Stimulated activated CD4-positive, alpha-beta T cell treated with anti-CD3 and anti-CD28 coated beads, Interleukin-1b, Interleukin-23, amount 100 ng/mL, for 24 hours (primary cell): Measurements from ENCODE around the gene TTYH3.

Experiments
- DNase-seq, 4 experiments: peaks; one replicate each; pipeline ENCODE4 v3.0.0-alpha.2; 2020; ENCODE audit warnings: low read depth in 4 of 4, low spot score in 1 of 4

Gene TTYH3

GRCh38 chr7:2614631-2615330 is 17.0 kb upstream of the TTYH3 start:
- no peak for DNase-seq

DNA sequence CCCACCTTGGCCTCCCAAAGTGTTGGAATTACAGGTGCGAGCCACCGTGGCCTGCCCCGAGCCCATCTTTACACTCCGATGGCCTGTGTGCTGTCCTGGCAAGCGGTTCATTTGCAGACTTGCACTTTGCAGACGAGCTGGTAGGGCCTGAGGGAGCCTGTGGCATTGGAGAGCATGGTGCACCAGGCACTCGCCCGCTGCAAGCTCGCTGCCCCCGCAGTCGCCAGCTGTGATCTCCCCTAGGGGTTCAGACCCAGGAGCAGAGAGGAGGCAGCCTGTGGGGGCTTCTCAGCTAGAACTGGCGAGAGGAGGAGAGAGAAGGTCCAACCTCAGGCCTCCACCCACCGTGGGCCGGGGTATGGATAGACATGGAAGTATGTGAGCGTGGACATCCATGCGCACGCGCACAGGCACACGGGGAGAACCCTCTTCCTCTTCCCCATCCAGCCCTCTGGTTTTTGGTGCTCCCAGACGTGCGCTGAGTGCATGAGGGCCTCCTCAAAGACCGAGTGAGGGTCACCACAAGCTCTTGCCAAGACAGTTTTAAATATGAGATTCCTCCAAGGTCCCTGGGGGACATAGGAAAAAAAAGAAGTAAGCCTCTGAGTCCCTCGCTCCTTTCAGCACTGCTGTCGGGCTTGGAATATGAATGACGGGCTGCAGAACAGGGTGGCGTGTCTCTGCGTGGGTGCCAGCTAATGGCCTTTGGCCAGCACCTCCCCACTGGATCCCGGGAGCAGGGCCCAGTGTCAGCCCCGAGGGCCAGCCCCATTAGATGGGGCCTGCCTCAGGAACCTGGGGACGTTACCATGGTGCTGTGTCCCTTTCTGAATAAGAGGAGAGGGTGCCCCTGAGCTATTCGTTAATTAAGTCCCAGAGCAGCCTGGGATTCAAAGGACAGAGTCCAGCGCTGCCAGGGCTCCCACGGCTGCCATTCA is 15.1 kb upstream of the TTYH3 start:
- DNase-seq, result no peak

- DNase-seq, result no peak
Observed at GRCh38 chr7:2617325-2617905, 14.4 kb upstream of the TTYH3 start.

GRCh38 chr7:2619116-2619515 is 12.7 kb upstream of the TTYH3 start:
- DNase-seq, result no peak

DNA sequence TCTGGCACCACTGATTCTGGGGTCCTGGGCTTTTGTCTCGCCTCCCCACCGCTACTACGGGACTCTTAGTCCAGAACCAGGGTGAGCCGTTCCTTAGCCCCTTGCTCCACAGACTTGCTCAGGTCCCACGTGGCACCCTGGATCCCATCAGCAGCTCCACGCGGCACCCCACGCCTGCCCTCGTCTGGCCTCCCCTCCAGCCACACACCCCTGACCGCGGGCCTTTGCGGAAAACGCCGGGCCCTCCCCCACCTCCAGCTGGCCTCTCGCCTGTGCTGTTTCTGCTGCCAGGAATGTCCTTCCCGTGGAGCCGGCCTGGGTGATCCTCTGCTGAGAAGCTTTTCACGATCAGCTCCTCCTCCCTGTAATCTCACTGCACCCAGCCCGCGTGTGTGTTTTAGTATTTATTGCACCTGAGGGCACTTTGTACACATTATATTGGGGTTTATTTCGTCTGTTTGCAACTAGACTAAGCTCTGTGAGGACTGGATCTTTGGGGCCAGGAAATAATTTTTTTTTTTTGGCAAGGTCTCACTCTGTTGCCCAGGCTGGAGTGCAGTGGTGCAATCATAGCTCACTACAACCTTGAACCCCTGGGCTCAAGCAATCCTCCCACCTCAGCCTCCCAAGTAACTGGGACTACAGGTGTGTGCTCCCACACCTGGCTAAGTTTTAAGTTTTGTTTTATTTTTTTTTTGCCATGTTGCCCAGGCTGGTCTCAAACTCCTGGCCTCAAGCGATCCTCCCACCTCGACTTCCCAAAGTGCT is 10.5 kb upstream of the TTYH3 start:
- no peak for DNase-seq

- DNase-seq, result no peak
Observed at GRCh38 chr7:2621948-2622640, 9.7 kb upstream of the TTYH3 start.

- no peak for DNase-seq
Observed at GRCh38 chr7:2622869-2623697, 8.7 kb upstream of the TTYH3 start.

- no peak for DNase-seq
Observed at GRCh38 chr7:2623698-2624014, 8.1 kb upstream of the TTYH3 start.

DNA sequence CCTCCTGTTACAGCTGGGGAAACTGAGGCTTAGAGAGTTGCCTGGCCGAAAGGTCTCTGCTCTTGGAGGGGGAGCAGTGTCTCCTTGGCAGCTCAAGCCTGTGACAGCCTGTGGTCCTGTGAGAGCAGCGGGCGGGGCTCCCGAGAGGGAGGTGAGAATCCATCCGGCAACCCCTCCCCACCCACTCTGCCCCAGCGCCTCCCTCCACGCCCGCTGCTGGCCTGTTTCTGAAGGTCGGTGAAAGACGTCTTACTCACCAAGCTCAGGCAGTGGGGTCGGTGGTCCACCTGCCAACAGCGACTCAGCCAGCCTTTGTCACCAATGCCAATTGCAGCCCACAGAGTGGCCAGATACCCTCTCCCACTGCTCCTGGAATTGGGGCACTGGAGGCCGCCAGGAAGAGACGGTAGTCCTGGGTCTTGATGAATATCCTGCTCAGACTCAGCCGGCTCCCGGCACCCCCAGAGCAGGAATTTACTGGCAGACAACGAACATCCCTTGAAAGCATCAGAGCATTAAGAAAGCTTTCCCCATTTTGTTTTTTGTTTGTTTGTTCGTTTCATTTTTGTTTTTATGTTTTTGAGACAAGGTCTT is 7.4 kb upstream of the TTYH3 start:
- DNase-seq, result no peak

- DNase-seq, result no peak
Observed at GRCh38 chr7:2626498-2627117, 5.2 kb upstream of the TTYH3 start.

GRCh38 chr7:2627258-2628129 is 4.3 kb upstream of the TTYH3 start:
- no peak for DNase-seq

DNA sequence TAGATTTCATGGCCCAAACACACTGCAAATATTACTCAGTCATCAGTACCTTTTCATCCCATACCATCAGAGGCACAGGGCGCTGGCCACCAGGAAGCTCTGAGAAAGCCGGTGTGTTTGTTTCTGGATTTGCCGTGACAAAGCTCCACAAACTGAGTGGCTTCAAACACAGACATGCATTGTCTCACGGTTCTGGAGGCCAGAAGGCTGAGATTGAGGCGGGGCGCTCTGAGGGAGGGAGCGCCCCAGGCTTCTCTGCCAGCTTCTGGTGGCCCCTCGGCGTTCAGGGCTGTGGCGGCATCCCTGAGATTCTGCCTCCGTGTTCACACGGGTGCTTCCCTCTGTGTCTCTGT is 3.7 kb upstream of the TTYH3 start:
- DNase-seq, result no peak

DNA sequence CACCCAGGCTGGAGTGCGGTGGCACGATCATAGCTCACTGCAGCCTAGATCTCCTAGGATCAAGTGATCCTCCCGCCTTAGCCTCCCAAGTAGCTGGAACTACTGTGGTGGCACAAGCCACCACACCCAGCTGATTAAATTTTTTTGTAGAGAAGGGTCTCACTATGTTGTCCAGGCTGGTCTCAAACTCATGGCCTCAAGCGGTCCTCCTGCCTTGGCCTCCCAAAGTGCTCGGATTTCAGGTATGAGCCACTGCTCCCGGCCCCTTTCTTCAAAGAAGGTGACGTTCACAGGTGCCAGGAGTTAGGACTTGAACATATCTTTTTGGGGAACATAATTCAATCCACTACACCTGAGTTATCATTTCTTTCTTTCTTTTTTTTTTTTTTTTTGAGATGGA is 2.9 kb upstream of the TTYH3 start:
- DNase-seq, result no peak

DNA sequence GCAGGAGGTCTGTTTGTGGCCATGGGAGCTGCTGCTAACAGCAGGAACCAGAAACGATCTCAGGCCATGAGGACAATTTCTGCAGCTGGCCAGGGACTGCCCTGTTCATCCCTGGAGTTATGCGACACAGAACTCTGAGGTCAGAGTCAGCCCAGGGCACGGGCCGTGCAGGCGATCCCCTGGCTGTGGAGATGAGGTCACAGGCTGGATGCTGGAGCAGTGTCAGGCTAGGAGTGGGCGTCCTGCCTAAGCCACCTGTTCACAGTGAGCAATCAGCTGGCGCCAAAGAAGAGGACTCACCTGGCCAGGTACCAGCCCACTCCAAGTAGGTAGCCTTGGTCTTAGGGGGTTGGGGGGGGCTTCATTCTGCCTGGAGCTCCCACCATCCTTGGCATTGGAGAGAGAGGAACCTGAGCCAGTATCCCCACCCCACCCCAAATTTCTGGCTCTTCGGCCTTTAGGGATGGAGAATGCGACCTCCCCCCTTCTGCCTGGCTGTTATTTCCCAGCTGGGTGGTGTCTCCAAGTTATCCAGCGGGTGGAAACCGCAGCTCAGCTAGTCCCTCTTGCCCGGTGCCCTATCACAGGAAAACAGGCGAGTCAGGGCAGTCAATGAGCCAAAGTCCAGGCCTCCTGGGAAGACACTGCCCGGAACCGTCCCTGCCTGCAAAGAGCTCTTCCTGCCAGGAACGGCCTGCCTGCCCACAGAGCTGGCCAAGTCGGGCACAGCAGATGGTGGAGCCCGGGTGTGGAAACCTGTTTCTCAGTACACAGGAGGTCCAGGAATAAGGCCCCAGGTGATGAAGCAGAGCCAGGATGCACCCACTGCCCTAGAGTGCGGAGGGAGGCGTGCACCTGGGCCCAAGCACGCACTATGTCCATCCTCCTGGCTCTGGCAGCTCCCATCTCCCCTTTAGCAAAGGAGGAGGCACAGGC is 1.8 kb upstream of the TTYH3 start:
- no peak for DNase-seq

- DNase-seq, result peak in 1 of 4 experiments; percentile 41
Observed at GRCh38 chr7:2632733-2633537, 1.1 kb downstream of the TTYH3 start.

DNA sequence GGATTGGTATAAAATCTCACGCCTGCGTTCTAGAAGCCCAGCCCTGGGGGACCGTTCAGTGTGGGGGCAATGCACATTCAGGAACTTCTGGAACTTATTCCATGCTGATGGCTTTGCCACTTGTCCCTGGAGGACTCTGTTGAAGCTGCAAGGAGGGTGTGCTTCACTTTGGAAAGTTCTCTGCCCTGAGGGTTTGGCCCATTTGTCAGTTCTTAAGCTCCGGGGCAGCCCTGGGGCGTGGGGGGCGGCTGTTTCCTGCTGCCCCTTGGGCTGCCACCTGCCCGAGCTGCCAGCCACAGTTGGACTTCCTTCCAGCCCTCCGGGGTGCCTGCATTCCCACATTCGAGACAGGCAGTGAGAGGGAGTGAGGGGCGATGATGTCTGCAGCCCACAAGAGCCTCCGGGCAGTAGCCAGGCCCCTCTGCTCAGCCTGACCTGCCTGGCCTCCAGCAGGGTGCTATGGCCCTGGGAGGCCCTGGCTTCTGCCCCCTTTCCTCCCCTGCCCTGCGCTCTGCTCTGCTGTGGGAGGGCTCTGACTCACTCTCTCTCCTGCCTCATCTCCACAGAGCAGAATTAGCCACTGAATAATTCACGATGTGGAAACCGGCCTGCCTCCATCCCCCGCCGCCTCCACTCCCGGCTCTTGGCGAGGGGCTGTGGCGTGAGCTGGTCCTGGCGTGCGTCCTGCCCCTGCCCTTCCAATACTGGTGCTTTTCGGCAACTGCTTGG is 1.9 kb downstream of the TTYH3 start:
- DNase-seq, result peak in 1 of 4 experiments; percentile 48
